HCT116 (cell line): ENCODE results near the gene HUWE1. TPM values are rescaled to one million over a fixed set of nuclear protein-coding genes. Genes with fewer than 3 reads are reported as not detected.

Experiments
- ATAC-seq: fragments of 200-7000 bp; cut with Tn5 transposase; 2 replicates; pipeline ENCODE4 v1.9.1; 2020; ENCODE audit warnings: mild to moderate bottlenecking, moderate library complexity
- BruUV-seq: library from RNA; stranded (reverse); fragments of 400-500 nt; replicated peaks from 2 replicates; lab custom pipeline; 2021; lab: Mats Ljungman, UMichigan
- CTCF ChIA-PET: fragments of 300-600 bp; sonication (Branson Sonifier 250); formaldehyde crosslinking; loops from one replicate; lab custom pipeline; 2021; ENCODE audit warnings: antibody characterized with exemption; lab: Charles Lee
- POLR2A ChIA-PET: fragments of 300-600, 350-600 bp; sonication (Branson Sonifier 250); formaldehyde crosslinking; loops from one replicate; lab custom pipeline; 2021; ENCODE audit warnings: antibody characterized with exemption; lab: Charles Lee
- RAD21 ChIA-PET, 2 experiments: fragments of 300-600 bp; sonication (Branson Sonifier 250); formaldehyde crosslinking; loops; one replicate each; lab custom pipeline; 2023; ENCODE audit warnings: low total read pairs in 2 of 2; ENCODE audit not compliant: uncharacterized antibody in 2 of 2, unreplicated experiment in 2 of 2, low non-redundant PET in 1 of 2; lab: Charles Lee
- DNase-seq: peaks from one replicate; pipeline ENCODE4 v3.0.0-alpha.2; 2010; ENCODE audit warnings: low read depth, low spot score
- H2AFZ ChIP-seq: fragments of 200-600 bp; shearing (Covaris generic), sonication (generic); 2 replicates; pipeline ENCODE4 v1.6.1; 2017; ENCODE audit warnings: low read depth, mixed run types, mixed read lengths, antibody characterized with exemption, low read length; ENCODE audit not compliant: poor library complexity, severe bottlenecking
- H3K27ac ChIP-seq: 2 replicates; pipeline ENCODE4 v1.5.1; 2012; ENCODE audit warnings: low read depth, low read length
- H3K27me3 ChIP-seq: fragments of 200-600 bp; sonication (generic); 2 replicates; pipeline ENCODE4 v1.6.1; 2016; ENCODE audit warnings: mixed run types, low read length, mixed read lengths; ENCODE audit not compliant: insufficient read depth
- H3K36me3 ChIP-seq, 2 experiments: fragments of 200-500 bp in 1 of 2; fragments of 200-600 bp in 1 of 2; sonication (Bioruptor generic) in 1 of 2; sonication (generic) in 1 of 2; 2 replicates each; pipeline versions ENCODE4 v1.5.1 to v1.6.1; 2014 to 2016; ENCODE audit warnings: low read length in 2 of 2, inconsistent platforms in 1 of 2, mixed read lengths in 1 of 2, mixed run types in 1 of 2; ENCODE audit not compliant: insufficient read depth in 2 of 2, control insufficient read depth in 1 of 2
- H3K4me1 ChIP-seq, 2 experiments: fragments of 200-600 bp in 1 of 2; sonication (generic) in 1 of 2; 2 replicates each; pipeline versions ENCODE4 v1.5.1 to v1.6.1; 2012 to 2017; ENCODE audit warnings: low read length in 2 of 2, inconsistent platforms in 1 of 2, mild to moderate bottlenecking in 1 of 2, mixed read lengths in 1 of 2, mixed run types in 1 of 2, moderate library complexity in 1 of 2; ENCODE audit not compliant: insufficient read depth in 2 of 2, control insufficient read depth in 1 of 2
- H3K4me2 ChIP-seq: fragments of 200-600 bp; sonication (generic); 2 replicates; pipeline ENCODE4 v1.6.1; 2017; ENCODE audit warnings: mixed run types, low read length, mixed read lengths
- H3K4me3 ChIP-seq, 2 experiments: fragments of 200-600 bp in 1 of 2; sonication (generic) in 1 of 2; replicated peaks in 1 of 2; 2 replicates each; pipeline ENCODE4 v1.5.1; 2011 to 2016; ENCODE audit warnings: low read length in 2 of 2, control low read depth in 1 of 2, low read depth in 1 of 2, mild to moderate bottlenecking in 1 of 2, mixed read lengths in 1 of 2, mixed run types in 1 of 2
- H3K79me2 ChIP-seq: fragments of 200-600 bp; sonication (generic); 2 replicates; pipeline ENCODE4 v1.6.1; 2017; ENCODE audit warnings: mild to moderate bottlenecking, mixed run types, low read length, moderate library complexity, mixed read lengths; ENCODE audit not compliant: insufficient read depth
- H3K9ac ChIP-seq: fragments of 200-600 bp; sonication (generic); 2 replicates; pipeline ENCODE4 v1.6.1; 2016; ENCODE audit warnings: low read length, mixed read lengths
- H3K9me2 ChIP-seq: fragments of 200-600 bp; sonication (generic), shearing (Covaris generic); 2 replicates; pipeline ENCODE4 v1.6.1; 2017; ENCODE audit warnings: mixed run types, mild to moderate bottlenecking, moderate library complexity; ENCODE audit not compliant: insufficient read depth
- H3K9me3 ChIP-seq, 2 experiments: fragments of 200-500 bp in 1 of 2; fragments of 200-600 bp in 1 of 2; sonication (Bioruptor generic) in 1 of 2; sonication (generic) in 1 of 2; 2 replicates each; pipeline ENCODE4 v1.6.1; 2014 to 2017; ENCODE audit warnings: low read length in 2 of 2, mixed read lengths in 2 of 2, inconsistent platforms in 1 of 2, low read depth in 1 of 2, mild to moderate bottlenecking in 1 of 2, mixed run types in 1 of 2, moderate library complexity in 1 of 2; ENCODE audit not compliant: control insufficient read depth in 1 of 2, insufficient read depth in 1 of 2
- H4K20me1 ChIP-seq: fragments of 200-600 bp; sonication (generic), shearing (Covaris generic); 2 replicates; pipeline ENCODE4 v1.6.1; 2017; ENCODE audit warnings: mixed run types, mild to moderate bottlenecking, moderate library complexity; ENCODE audit not compliant: insufficient read depth
- CEBPB ChIP-seq: IDR thresholded peaks from 2 replicates; pipeline ENCODE4 v1.6.1; 2012; ENCODE audit warnings: low read depth
- CTCF ChIP-seq, 3 experiments: fragments of 200-600 bp in 1 of 3; sonication (generic) in 1 of 3; IDR thresholded peaks in 2 of 3; conservative IDR thresholded peaks in 1 of 3; 2 replicates each; pipeline ENCODE4 v1.5.1; 2012 to 2017; ENCODE audit warnings: low read depth in 2 of 3, low read length in 2 of 3, antibody characterized with exemption in 1 of 3, borderline replicate concordance in 1 of 3, control low read depth in 1 of 3, mild to moderate bottlenecking in 1 of 3, mixed read lengths in 1 of 3, mixed run types in 1 of 3, moderate library complexity in 1 of 3; ENCODE audit not compliant: insufficient read depth in 1 of 3
- EGR1 ChIP-seq: IDR thresholded peaks from 2 replicates; pipeline ENCODE4 v1.6.1; 2012; ENCODE audit warnings: low read depth
- EZH2phosphoT487 ChIP-seq: fragments of 200-600 bp; IDR thresholded peaks from 2 replicates; pipeline ENCODE4 v1.6.1; 2018; ENCODE audit warnings: antibody characterized with exemption, borderline replicate concordance
- FOSL1 ChIP-seq: IDR thresholded peaks from 2 replicates; pipeline ENCODE4 v1.6.1; 2012; ENCODE audit warnings: low read depth
- MAX ChIP-seq: IDR thresholded peaks from 2 replicates; pipeline ENCODE4 v1.6.1; 2012
- REST ChIP-seq: IDR thresholded peaks from 2 replicates; pipeline ENCODE4 v1.6.1; 2012; ENCODE audit warnings: low read depth
- SP1 ChIP-seq: IDR thresholded peaks from 2 replicates; pipeline ENCODE4 v1.6.1; 2012; ENCODE audit warnings: low read depth
- SRF ChIP-seq: IDR thresholded peaks from 2 replicates; pipeline ENCODE4 v1.6.1; 2012; ENCODE audit warnings: low read depth
- TCF7L2 ChIP-seq: IDR thresholded peaks from 2 replicates; pipeline ENCODE4 v1.7.0; 2011; ENCODE audit warnings: borderline replicate concordance, inconsistent platforms; ENCODE audit not compliant: insufficient read depth, insufficient read length; ENCODE audit errors: extremely low read depth
- YY1 ChIP-seq: IDR thresholded peaks from 2 replicates; pipeline ENCODE4 v1.6.1; 2011; ENCODE audit warnings: low read length, low read depth, moderate library complexity, mild to moderate bottlenecking; ENCODE audit not compliant: insufficient replicate concordance; ENCODE audit errors: extremely low read depth
- ZNF274 ChIP-seq: fragments of 200-500 bp; sonication (Bioruptor generic); IDR thresholded peaks from 2 replicates; pipeline ENCODE4 v1.6.1; 2014; ENCODE audit warnings: mild to moderate bottlenecking, low read depth, low read length, inconsistent platforms
- intact Hi-C: fragments of 100-400 bp; cut with micrococcal nuclease; formaldehyde crosslinking; loops from 2 replicates; pipeline ENCODE4 v1.10.0; 2022
- total RNA-seq: library from RNA; stranded (reverse); gene quantifications from one replicate; pipeline ENCODE4 v1.2.1, GENCODE V29; 2021; ENCODE audit not compliant: unreplicated experiment

The HUWE1 gene
- total RNA-seq, 1 experiment from 2014 or later: 197 TPM

GRCh38 chrX:53561912-53562311 lies 124.6 kb downstream of the HUWE1 start (continued):
- TF ChIP-seq REST (no peak), CTCF (IDR thresholded peaks at IDR 0.05 in 2 of 3, conservative IDR thresholded peaks at IDR 0.05 in 1 of 3; ENCODE audit: borderline replicate concordance in 1 of 3, insufficient read depth in 1 of 3, low read depth in 2 of 3, low read length in 2 of 3) (no peak)

- ATAC-seq: no peak
- Histone ChIP-seq H3K36me3 (peaks cover 20 to 23% of the 10 kb centered on the region in 2 experiments; a peak in 3 of 4 replicates), H4K20me1 (0 out of 2 replicates have a peak, but pooled peaks cover 3% of the 10 kb centered on the region), H2AFZ (no peak overlapping the region), H3K9ac (no peak overlapping the region), H3K4me2 (no peak overlapping the region), H3K27me3 (no peaks in the 10 kb centered on the region), H3K79me2 (no peaks in the 10 kb centered on the region), H3K4me1 (no peaks in the 10 kb centered on the region), H3K9me2 (no peaks in the 10 kb centered on the region), H3K4me3 (no peak overlapping the region), H3K27ac (no peak overlapping the region), H3K9me3 (no peaks in the 10 kb centered on the region)
- POLR2A ChIA-PET: no interaction called here
- DNase-seq: no peak
- RAD21 ChIA-PET: no interaction called here
- no TSS peak for BruUV-seq
- no peak for TF ChIP-seq ZNF274
- no peak for TF ChIP-seq YY1
- no peak for TF ChIP-seq SP1
- TF ChIP-seq SRF: no peak
- no peak for TF ChIP-seq FOSL1
- no peak for TF ChIP-seq EGR1
- no peak for TF ChIP-seq EZH2phosphoT487
- no peak for TF ChIP-seq CEBPB
- no peak for TF ChIP-seq TCF7L2
- TF ChIP-seq MAX: no peak
- intact Hi-C loops: no loop called here
- CTCF ChIA-PET: no interaction called here
Observed at GRCh38 chrX:53558646-53559045, 127.9 kb downstream of the HUWE1 start.
